Kidney epithelial cell (primary cell): ENCODE results near the gene LTBP3. TPM values are rescaled to one million over a fixed set of nuclear protein-coding genes. Genes with fewer than 3 reads are reported as not detected.
A peak's percentile ranks its signal among the peaks of the same experiment; 100 is the strongest.

Experiments used
- DNase-seq: peaks from one replicate; pipeline ENCODE4 v3.0.0-alpha.2; 2010; ENCODE audit warnings: low read depth
- H3K27me3 ChIP-seq: 2 replicates; pipeline ENCODE4 v1.6.0; 2011; ENCODE audit warnings: low read length; ENCODE audit not compliant: control insufficient read depth, insufficient read depth
- H3K36me3 ChIP-seq: 2 replicates; pipeline ENCODE4 v1.5.1; 2011; ENCODE audit warnings: low read length; ENCODE audit not compliant: control insufficient read depth, insufficient read depth
- H3K4me3 ChIP-seq: 2 replicates; pipeline ENCODE4 v1.5.1; 2011; ENCODE audit warnings: low read depth, mild to moderate bottlenecking, control low read depth, low read length
- CTCF ChIP-seq: IDR thresholded peaks from 2 replicates; pipeline ENCODE4 v1.5.1; 2011; ENCODE audit warnings: mild to moderate bottlenecking, moderate library complexity, low read length, control low read depth, inconsistent platforms; ENCODE audit not compliant: insufficient read depth, poor library complexity, severe bottlenecking
- total RNA-seq: library from RNA; depleted of rRNA; stranded (reverse); fragments of >200 nt; gene quantifications from 2 replicates; pipeline ENCODE4 v1.2.3, GENCODE V29; 2015

The LTBP3 gene
- total RNA-seq, 1 donor from 2014 or later: 116 TPM

- Histone ChIP-seq H3K27me3 (no peaks in the 10 kb centered on the region), H3K36me3 (peaks cover 9% of the 10 kb centered on the region), H3K4me3 (peak overlapping the region; percentile 84)
- TF ChIP-seq CTCF: no peak
- DNase-seq: no peak
Observed at GRCh38 chr11:65504674-65505465, 53.3 kb downstream of the LTBP3 start.

GRCh38 chr11:65503949-65504673 is 54.0 kb downstream of the LTBP3 start:
- H3K4me3 ChIP-seq: peak overlapping the region; percentile 84
- no peak for DNase-seq
- no peak for TF ChIP-seq CTCF
- H3K36me3 ChIP-seq: peaks cover 9% of the 10 kb centered on the region
- no peaks in the 10 kb centered on the region for H3K27me3 ChIP-seq

GRCh38 chr11:65503368-65503948 is 54.7 kb downstream of the LTBP3 start:
- peaks cover 9% of the 10 kb centered on the region for H3K36me3 ChIP-seq

GRCh38 chr11:65502555-65503367 is 55.4 kb downstream of the LTBP3 start:
- Histone ChIP-seq H3K36me3 (peaks cover 9% of the 10 kb centered on the region), H3K4me3 (peak overlapping the region; percentile 84), H3K27me3 (no peaks in the 10 kb centered on the region)
- no peak for DNase-seq
- TF ChIP-seq CTCF: no peak

More at GRCh38 chr11:65503368-65503948, 54.7 kb downstream of the LTBP3 start:
- TF ChIP-seq CTCF: no peak
- no peaks in the 10 kb centered on the region for H3K27me3 ChIP-seq
- no peak for DNase-seq
- peak overlapping the region; percentile 84 for H3K4me3 ChIP-seq

DNA sequence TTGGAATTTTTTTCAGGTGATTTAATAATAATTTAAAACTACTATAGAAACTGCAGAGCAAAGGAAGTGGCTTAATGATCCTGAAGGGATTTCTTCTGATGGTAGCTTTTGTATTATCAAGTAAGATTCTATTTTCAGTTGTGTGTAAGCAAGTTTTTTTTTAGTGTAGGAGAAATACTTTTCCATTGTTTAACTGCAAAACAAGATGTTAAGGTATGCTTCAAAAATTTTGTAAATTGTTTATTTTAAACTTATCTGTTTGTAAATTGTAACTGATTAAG is 55.9 kb downstream of the LTBP3 start:
- H3K36me3 ChIP-seq: peaks cover 9% of the 10 kb centered on the region
- no peak for DNase-seq
- no peaks in the 10 kb centered on the region for H3K27me3 ChIP-seq
- H3K4me3 ChIP-seq: peak overlapping the region; percentile 84
- TF ChIP-seq CTCF: no peak
